NCI-H1092 treated with DMSO at 0.1 percent for 48 hours (cell line): ENCODE data around the gene FOXN4.

Experiments
- DNase-seq: peaks from one replicate; lab custom pipeline; 2025; lab: John Stamatoyannopoulos, UW

FOXN4 gene

DNA sequence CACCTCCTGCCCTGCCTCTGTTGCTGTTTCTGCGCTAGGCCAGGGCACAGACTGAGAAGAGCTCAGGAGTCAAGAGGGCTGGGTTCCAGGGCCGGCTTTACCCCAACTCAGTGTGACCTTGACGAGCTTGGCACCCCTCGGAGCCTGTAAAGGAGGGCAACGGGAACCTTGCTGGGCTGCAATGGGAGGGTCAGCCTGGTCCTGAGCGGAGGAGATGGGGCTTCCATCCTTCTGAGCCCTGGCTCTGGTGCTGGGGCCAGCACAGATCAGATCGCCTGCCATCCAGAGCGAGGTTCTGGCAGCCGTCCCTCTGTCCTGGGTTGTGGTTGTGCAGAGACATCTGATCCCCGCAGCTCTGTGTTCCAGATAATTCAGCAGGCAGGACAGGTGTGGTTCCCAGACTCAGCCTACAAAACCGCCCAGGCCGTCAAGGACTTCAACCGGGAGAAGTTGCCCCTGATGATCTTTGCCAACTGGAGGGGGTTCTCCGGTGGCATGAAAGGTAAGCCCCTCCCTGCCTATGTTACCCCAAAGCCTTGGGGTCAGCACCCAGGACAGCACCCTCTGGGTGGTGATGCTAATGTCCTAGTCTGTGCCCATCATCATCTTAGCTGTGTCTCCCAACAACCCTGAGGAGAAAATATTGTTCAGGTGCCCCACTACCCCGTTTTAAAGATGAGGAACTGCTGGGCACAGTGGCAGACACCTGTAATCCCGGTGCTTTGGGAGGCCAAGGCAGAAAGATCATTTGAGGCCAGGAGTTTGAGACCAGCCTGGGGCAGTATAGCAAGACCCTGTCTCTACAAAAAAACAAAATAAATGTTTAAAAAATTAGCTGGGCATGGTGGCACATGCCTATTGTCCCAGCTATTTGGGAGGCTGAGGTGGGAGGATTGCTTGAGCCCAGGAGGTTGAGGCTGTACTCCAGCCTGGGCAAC is 50.2 kb downstream of the FOXN4 start:
- DNase-seq, result no peak

DNA sequence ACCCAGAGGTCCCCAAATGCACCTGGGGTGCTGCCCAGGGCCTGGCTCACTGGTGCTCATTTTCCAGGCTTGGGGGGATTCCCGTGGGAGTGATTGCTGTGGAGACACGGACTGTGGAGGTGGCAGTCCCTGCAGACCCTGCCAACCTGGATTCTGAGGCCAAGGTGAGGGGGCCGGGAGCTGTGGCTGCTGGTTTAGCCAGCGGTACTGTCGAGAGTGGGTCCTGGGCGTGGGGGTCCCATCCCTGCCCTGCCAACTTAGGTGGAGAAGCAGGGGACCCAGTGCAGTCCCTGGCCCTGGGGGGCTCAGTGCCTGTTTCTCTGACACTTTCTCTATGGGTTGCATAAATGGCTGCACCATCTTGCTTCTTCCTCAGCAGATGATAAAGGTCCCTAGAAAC is 50.9 kb downstream of the FOXN4 start:
- DNase-seq, result no peak

DNA sequence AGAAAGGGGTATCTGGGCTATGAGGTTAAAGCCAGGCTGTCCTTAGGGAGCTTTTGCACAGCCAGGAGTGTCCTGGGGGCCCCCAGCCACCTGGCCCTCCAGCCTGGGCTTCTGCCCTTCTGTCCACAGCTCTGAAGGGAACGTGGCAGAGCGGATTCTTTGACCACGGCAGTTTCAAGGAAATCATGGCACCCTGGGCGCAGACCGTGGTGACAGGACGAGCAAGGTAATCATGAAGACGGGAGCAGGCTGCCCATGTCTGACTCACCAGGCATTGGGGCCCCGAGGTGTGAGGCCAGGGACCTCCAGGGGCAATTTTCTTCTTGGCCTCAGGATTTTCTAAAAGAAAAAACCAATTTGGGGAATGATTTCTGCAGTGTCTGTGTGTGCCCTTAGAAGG is 53.1 kb downstream of the FOXN4 start:
- DNase-seq, result no peak

GRCh38 chr12:109255377-109255776 is 53.7 kb downstream of the FOXN4 start:
- no peak for DNase-seq

DNA sequence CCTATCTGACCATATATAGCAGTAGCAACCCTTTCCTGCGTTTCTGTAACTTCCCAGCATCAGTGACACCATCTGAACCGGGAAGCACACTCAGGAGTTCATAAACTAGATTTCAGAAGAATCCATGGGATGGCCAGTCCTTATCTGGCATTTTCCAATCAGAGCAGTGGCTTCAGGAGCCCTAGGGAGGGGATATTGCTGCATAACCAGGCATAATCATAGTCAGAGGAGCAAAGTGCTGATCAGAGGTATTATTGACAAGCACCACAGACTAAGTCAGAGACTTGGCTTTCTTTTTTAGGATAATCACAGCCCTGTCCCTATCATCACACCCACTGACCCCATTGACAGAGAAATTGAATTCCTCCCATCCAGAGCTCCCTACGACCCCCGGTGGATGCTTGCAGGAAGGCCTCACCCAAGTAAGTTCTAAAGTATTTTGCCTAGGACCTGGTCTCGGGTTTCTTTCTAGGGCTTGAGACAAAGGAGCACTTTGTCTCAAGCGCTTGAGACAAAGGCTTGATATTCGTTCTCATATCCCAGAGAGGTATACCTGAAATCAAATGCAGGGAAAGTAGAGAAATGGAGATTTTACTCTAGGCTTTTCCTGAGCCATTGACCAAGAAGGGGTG is 55.1 kb downstream of the FOXN4 start:
- no peak for DNase-seq

DNA sequence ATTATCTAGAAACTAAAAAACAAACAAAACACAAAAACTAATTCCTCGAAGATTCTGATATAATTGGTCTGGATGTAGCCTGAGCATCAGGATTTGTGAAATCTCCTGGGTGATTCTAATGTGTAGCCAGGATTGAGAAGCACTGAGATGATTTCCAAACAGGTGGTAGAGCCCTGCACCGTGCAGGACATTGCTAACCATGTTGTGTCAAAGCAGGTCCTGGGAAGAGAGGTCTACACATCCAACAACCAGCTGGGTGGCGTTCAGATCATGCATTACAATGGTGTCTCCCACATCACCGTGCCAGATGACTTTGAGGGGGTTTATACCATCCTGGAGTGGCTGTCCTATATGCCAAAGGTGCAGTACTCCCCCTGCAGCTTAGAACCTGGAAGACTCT is 56.3 kb downstream of the FOXN4 start:
- no peak for DNase-seq

- no peak for DNase-seq
Measured at GRCh38 chr12:109250523-109250922, 58.6 kb downstream of the FOXN4 start.

DNA sequence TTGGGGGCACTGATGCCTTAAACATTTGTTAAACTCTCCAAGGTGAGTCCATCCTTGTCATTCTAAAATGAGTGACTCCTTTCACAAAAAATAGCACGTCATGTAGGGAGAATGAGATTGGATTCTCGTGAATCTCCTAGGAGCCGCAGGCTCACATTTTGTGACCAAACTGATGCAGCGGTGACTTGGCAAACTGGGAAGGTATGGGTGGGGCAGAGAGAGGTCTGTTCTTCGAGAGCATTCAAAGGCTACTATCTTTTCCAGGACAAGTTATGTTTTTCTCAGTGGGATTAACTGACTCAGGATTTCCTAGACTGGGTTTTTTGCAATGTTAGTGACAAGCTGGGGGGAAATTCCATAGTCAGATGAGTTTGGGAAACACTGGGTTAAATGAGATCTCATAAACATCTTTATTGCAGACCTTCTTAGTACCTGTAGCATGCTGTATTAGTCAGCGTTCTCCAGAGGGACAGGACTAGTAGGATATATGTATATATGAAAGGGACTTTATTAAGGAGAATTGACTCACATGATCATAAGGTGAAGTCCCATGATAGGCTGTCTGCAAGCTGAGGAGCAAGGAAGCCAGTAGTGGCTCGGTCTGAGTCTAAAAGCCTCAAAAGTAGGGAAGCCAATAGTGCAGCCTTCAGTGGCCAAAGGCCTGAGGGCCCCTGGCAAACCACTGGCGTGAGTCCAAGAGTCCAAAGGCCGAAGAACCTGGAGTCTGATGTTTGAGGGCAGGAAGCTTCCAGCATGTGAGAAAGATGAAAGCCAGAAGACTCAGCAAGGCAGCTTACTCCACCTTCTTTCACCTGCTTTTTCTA is 61.0 kb downstream of the FOXN4 start:
- no peak for DNase-seq

GRCh38 chr12:109246221-109246620 is 62.9 kb downstream of the FOXN4 start:
- DNase-seq, result no peak

GRCh38 chr12:109244073-109244472 is 65.0 kb downstream of the FOXN4 start:
- no peak for DNase-seq

- no peak for DNase-seq
Measured at GRCh38 chr12:109241936-109242335, 67.1 kb downstream of the FOXN4 start.

- DNase-seq, result no peak
Measured at GRCh38 chr12:109240365-109240764, 68.7 kb downstream of the FOXN4 start.

DNA sequence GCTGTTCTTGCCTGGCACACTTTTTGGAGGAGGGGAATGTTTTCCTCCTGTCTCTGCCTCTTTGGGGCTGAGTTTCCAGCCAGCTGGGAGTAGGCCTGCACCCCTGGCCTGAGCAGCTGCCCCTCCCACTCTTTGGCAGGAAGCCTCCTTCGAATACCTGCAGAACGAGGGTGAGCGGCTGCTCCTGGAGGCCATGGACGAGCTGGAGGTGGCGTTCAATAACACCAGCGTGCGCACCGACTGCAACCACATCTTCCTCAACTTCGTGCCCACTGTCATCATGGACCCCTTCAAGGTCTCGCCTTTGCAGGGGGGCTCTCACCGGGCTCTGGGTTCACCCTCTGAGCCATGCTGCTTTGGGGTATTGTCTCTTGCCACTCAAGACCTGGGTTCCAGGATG is 69.4 kb downstream of the FOXN4 start:
- DNase-seq, result no peak

DNA sequence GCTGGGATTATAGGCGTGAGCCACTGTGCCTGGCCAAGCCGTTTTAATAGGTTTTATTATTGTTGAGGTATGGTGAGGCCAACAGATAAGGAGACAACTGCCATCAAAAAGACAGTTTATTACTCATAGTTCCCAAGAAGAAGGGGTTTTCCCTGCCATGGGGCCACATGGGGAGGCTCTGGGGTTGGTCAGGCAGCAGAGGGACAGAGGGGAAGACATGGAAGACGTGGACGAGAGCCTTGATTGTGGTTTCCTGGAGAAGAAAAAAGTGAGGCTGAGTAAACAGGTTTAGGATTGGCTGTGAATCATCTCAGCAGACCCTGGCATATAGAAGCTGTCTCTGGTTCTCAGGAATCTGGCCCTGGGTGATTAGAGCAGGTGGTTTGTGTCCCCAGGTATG is 69.9 kb downstream of the FOXN4 start:
- DNase-seq, result no peak

DNA sequence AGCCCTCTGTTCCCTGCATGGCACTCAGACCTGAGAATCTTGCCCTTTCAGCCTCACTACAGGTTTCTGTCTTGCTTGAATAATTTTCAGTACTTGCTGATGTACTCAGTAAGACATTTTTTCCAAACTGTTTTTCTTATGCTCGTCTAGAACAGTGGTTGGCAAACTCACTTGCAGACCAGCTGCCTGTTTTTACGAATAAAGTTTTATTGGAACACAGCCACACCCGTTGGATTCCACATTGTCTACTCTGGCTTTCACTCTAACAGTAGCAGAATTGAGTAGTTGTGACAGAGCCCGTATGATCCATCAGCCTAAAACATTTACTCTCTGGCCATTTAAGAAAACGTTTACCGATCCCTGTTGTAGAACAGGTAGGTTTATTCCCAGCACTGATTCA is 72.8 kb downstream of the FOXN4 start:
- no peak for DNase-seq

DNA sequence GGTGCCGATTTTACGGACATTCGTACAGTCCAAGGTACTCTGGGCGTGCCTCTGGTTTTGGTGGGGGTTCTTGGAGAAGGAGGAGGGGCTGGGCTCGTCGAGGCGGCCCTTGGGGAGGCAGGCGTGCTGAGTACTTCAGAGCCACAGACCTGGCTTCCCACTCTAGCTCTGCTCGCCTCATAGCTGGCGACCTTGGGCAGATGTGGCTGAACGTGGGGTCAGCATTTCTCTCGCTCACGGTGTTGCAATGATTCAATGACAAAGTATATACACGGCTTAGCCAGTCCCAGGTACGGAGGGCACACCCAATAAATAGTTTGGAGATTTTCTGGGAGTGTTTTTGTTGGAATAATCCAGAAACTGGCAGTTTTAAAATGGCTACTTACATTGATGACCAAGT is 75.1 kb downstream of the FOXN4 start:
- no peak for DNase-seq

DNA sequence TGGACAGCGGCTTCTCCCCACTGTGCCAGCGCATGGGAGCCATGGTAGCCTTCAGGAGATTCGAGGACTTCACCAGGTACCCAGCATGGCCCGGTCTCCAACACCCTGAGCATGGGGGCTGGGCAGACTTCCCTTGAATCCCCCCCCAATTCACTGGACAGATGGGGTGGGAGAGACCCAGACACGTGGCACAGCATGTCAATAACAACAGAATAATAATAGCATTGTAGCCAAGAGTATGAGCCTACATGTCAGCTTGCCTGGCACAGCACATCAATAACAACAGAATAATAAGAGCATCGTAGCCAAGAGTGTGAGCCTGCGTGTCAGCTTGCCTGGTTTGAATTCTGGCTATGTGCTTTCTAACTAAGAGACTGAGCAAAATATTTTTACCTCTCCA is 76.4 kb downstream of the FOXN4 start:
- no peak for DNase-seq

- DNase-seq, result no peak
Measured at GRCh38 chr12:109230193-109230592, 78.9 kb downstream of the FOXN4 start.

GRCh38 chr12:109228664-109229063 is 80.4 kb downstream of the FOXN4 start:
- no peak for DNase-seq
